ENCODE data around the gene RUNX1.

GRCh38 chr21:35020902-35021301 lies 28.2 kb downstream of the RUNX1 start:
- TF ChIP-seq POLR2AphosphoS5 (IDR thresholded peaks at IDR 0.05) (no peak), POLR2A (IDR thresholded peaks at IDR 0.05) (no peak)

All from spleen (tissue), 3 donors.